WTC11 (cell line): ENCODE data around the gene EEIG1. TPM values are rescaled to one million over a fixed set of nuclear protein-coding genes. Genes with fewer than 3 reads are reported as not detected.

Experiments used
- ATF1 ChIP-seq: sonication (generic); formaldehyde crosslinking; IDR thresholded peaks from 2 replicates; pipeline ENCODE4 v1.8.1; 2023; ENCODE audit warnings: mild to moderate bottlenecking, moderate library complexity, missing genetic modification reagents
- ATF2 ChIP-seq: sonication (generic); formaldehyde crosslinking; IDR thresholded peaks from 2 replicates; pipeline ENCODE4 v1.8.1; 2022; ENCODE audit warnings: low read depth, missing genetic modification reagents, borderline replicate concordance
- ATF3 ChIP-seq: sonication (generic); formaldehyde crosslinking; conservative IDR thresholded peaks from 2 replicates; pipeline ENCODE4 v1.8.1; 2022; ENCODE audit warnings: mild to moderate bottlenecking, missing genetic modification reagents
- ATF6 ChIP-seq: sonication (generic); formaldehyde crosslinking; IDR thresholded peaks from 2 replicates; pipeline ENCODE4 v1.8.1; 2023; ENCODE audit warnings: mild to moderate bottlenecking, missing genetic modification reagents
- CREB1 ChIP-seq: sonication (generic); formaldehyde crosslinking; IDR thresholded peaks from 2 replicates; pipeline ENCODE4 v1.8.0; 2023; ENCODE audit warnings: mild to moderate bottlenecking, missing genetic modification reagents
- E2F5 ChIP-seq: sonication (generic); formaldehyde crosslinking; IDR thresholded peaks from 2 replicates; pipeline ENCODE4 v1.8.1; 2022; ENCODE audit warnings: mild to moderate bottlenecking, moderate library complexity, missing genetic modification reagents
- FOXK1 ChIP-seq: sonication (generic); formaldehyde crosslinking; IDR thresholded peaks from 2 replicates; pipeline ENCODE4 v1.8.0; 2022; ENCODE audit warnings: mild to moderate bottlenecking, moderate library complexity, missing genetic modification reagents
- HMGXB4 ChIP-seq: sonication (generic); formaldehyde crosslinking; IDR thresholded peaks from 2 replicates; pipeline ENCODE4 v1.8.1; 2023; ENCODE audit warnings: mild to moderate bottlenecking, moderate library complexity, missing genetic modification reagents
- NFE2L1 ChIP-seq: sonication (generic); formaldehyde crosslinking; IDR thresholded peaks from 2 replicates; pipeline ENCODE4 v1.8.1; 2023; ENCODE audit warnings: missing genetic modification reagents
- PRDM15 ChIP-seq: sonication (generic); formaldehyde crosslinking; IDR thresholded peaks from 2 replicates; pipeline ENCODE4 v1.8.0; 2022; ENCODE audit warnings: missing genetic modification reagents
- PRRX2 ChIP-seq: fragments of 250-450 bp; sonication (Bioruptor Pico); IDR thresholded peaks from 2 replicates; pipeline ENCODE4 v1.8.0; 2021; ENCODE audit warnings: mild to moderate bottlenecking
- SOX15 ChIP-seq: fragments of 250-450 bp; sonication (Bioruptor Pico); IDR thresholded peaks from 2 replicates; pipeline ENCODE4 v1.9.0; 2021; ENCODE audit warnings: mild to moderate bottlenecking
- TEAD1 ChIP-seq: sonication (generic); formaldehyde crosslinking; IDR thresholded peaks from 2 replicates; pipeline ENCODE4 v1.8.0; 2022; ENCODE audit warnings: mild to moderate bottlenecking, missing genetic modification reagents
- ZNF121 ChIP-seq: sonication (generic); formaldehyde crosslinking; IDR thresholded peaks from 2 replicates; pipeline ENCODE4 v1.8.0; 2023; ENCODE audit warnings: missing genetic modification reagents
- ZNF263 ChIP-seq: sonication (generic); formaldehyde crosslinking; IDR thresholded peaks from 2 replicates; pipeline ENCODE4 v1.8.1; 2022; ENCODE audit warnings: low read depth, mild to moderate bottlenecking, moderate library complexity, missing genetic modification reagents
- ZNF396 ChIP-seq: fragments of 250-450 bp; sonication (Bioruptor Pico); IDR thresholded peaks from 2 replicates; pipeline ENCODE4 v1.8.0; 2021; ENCODE audit warnings: mild to moderate bottlenecking, moderate library complexity, borderline replicate concordance
- ZNF423 ChIP-seq: fragments of 250-450 bp; sonication (Bioruptor Pico); IDR thresholded peaks from 2 replicates; pipeline ENCODE4 v2.1.2; 2022; ENCODE audit warnings: mild to moderate bottlenecking, moderate library complexity
- ZNF532 ChIP-seq: fragments of 250-450 bp; sonication (Bioruptor Pico); IDR thresholded peaks from 2 replicates; pipeline ENCODE4 v1.9.0; 2021; ENCODE audit warnings: mild to moderate bottlenecking, borderline replicate concordance
- total RNA-seq: library from RNA; stranded (reverse); gene quantifications from 3 replicates; pipeline ENCODE4 v1.2.3, GENCODE V29; 2021
- TF ChIP-seq, protein P1 (sequence below): sonication (generic); formaldehyde crosslinking; IDR thresholded peaks from 2 replicates; pipeline ENCODE4 v1.8.0; 2023; ENCODE audit warnings: missing genetic modification reagents
- TF ChIP-seq, protein P2 (sequence below): sonication (generic); formaldehyde crosslinking; IDR thresholded peaks from 2 replicates; pipeline ENCODE4 v1.8.1; 2022; ENCODE audit warnings: mild to moderate bottlenecking, missing genetic modification reagents, moderate library complexity, borderline replicate concordance

EEIG1 gene
- total RNA-seq, 1 experiment from 2014 or later: 66.4 TPM

GRCh38 chr9:127937388-127938297 lies 43.1 kb downstream of the EEIG1 start, which contains the start of gene DPM2 (continued):
- TF ChIP-seq ATF2 (CRISPR knock-in tag) (no peak), ATF6 (CRISPR knock-in tag) (no peak), E2F5 (0 out of 2 replicates have a peak, but pooled peaks have one; percentile 25), ZNF263 (CRISPR knock-in tag) (no peak), CREB1 (no peak), SOX15 (no peak), HMGXB4 (no peak), NFE2L1 (no peak), FOXK1 (CRISPR knock-in tag) (0 out of 2 replicates have a peak, but pooled peaks have one; percentile 27), ZNF423 (CRISPR knock-in tag) (no peak), ZNF396 (CRISPR knock-in tag) (no peak), PRRX2 (CRISPR knock-in tag) (peak; percentile 17; the same call in 1 of the 2 replicates), PRDM15 (CRISPR knock-in tag) (no peak), ZNF532 (CRISPR knock-in tag) (no peak), ATF1 (no peak), TEAD1 (CRISPR knock-in tag) (0 out of 2 replicates have a peak, but pooled peaks have one; percentile 20), ZNF121 (CRISPR knock-in tag) (no peak), ATF3 (CRISPR knock-in tag) (no peak)
- TF ChIP-seq, protein P1, sequence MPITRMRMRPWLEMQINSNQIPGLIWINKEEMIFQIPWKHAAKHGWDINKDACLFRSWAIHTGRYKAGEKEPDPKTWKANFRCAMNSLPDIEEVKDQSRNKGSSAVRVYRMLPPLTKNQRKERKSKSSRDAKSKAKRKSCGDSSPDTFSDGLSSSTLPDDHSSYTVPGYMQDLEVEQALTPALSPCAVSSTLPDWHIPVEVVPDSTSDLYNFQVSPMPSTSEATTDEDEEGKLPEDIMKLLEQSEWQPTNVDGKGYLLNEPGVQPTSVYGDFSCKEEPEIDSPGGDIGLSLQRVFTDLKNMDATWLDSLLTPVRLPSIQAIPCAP (CRISPR knock-in tag): no peak
- TF ChIP-seq, protein P2, sequence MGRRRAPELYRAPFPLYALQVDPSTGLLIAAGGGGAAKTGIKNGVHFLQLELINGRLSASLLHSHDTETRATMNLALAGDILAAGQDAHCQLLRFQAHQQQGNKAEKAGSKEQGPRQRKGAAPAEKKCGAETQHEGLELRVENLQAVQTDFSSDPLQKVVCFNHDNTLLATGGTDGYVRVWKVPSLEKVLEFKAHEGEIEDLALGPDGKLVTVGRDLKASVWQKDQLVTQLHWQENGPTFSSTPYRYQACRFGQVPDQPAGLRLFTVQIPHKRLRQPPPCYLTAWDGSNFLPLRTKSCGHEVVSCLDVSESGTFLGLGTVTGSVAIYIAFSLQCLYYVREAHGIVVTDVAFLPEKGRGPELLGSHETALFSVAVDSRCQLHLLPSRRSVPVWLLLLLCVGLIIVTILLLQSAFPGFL (CRISPR knock-in tag): no peak
